ENCODE data around the gene H1-8. TPM values are rescaled to one million over a fixed set of nuclear protein-coding genes. Genes with fewer than 3 reads are reported as not detected.
"Not testable (repeated sequence)": the region's sequence is repeated elsewhere in the genome, so short reads cannot be mapped to it uniquely, and the experiment has no call there.

Gene H1-8
- polyA plus RNA-seq, 1 experiment, result not detected

- H3K27me3 ChIP-seq (ENCODE audit: control insufficient read depth, insufficient read depth, low read length), result no peaks in the 10 kb centered on the region
- DNase-seq (ENCODE audit: low read depth), result no peak
- POLR2A ChIA-PET, result no interaction called here
- CTCF ChIA-PET, result no interaction called here
- no peak overlapping the region for H3K4me3 ChIP-seq (ENCODE audit: low read depth, low read length)
- no peak for TF ChIP-seq CTCF (IDR thresholded peaks at IDR 0.05; ENCODE audit: insufficient read depth, low read depth, low read length)
- peaks cover 1% of the 10 kb centered on the region; the same call in 1 of the 2 replicates for H3K36me3 ChIP-seq (ENCODE audit: control insufficient read depth, insufficient read depth, low read length)
Measured at GRCh38 chr3:129514110-129514509, 28.9 kb upstream of the H1-8 start.

GRCh38 chr3:129514563-129514962, 28.4 kb upstream of the H1-8 start:
- no peak for DNase-seq (ENCODE audit: low read depth)
- no peak for TF ChIP-seq CTCF (IDR thresholded peaks at IDR 0.05; ENCODE audit: insufficient read depth, low read depth, low read length)
- ChIA-PET POLR2A (no interaction called here), CTCF (no interaction called here)
- peaks cover 1% of the 10 kb centered on the region; the same call in 1 of the 2 replicates for H3K36me3 ChIP-seq (ENCODE audit: control insufficient read depth, insufficient read depth, low read length)
- no peaks in the 10 kb centered on the region for H3K27me3 ChIP-seq (ENCODE audit: control insufficient read depth, insufficient read depth, low read length)
- no peak overlapping the region for H3K4me3 ChIP-seq (ENCODE audit: low read depth, low read length)

- POLR2A ChIA-PET, CTCF ChIA-PET: not testable (repeated sequence)
Measured at GRCh38 chr3:129515108-129515820, 27.7 kb upstream of the H1-8 start.

GRCh38 chr3:129515821-129516432, 27.0 kb upstream of the H1-8 start:
- H3K4me3 ChIP-seq (ENCODE audit: low read depth, low read length); CTCF ChIA-PET; POLR2A ChIA-PET; H3K36me3 ChIP-seq (ENCODE audit: control insufficient read depth, insufficient read depth, low read length); H3K27me3 ChIP-seq (ENCODE audit: control insufficient read depth, insufficient read depth, low read length); DNase-seq (ENCODE audit: low read depth): not testable (repeated sequence)

More at GRCh38 chr3:129515108-129515820, 27.7 kb upstream of the H1-8 start:
- not testable (repeated sequence) for H3K27me3 ChIP-seq (ENCODE audit: control insufficient read depth, insufficient read depth, low read length); H3K4me3 ChIP-seq (ENCODE audit: low read depth, low read length); DNase-seq (ENCODE audit: low read depth); H3K36me3 ChIP-seq (ENCODE audit: control insufficient read depth, insufficient read depth, low read length)

GRCh38 chr3:129517516-129517915, 25.5 kb upstream of the H1-8 start:
- ChIA-PET POLR2A (no interaction called here), CTCF (no interaction called here)
- TF ChIP-seq CTCF (IDR thresholded peaks at IDR 0.05; ENCODE audit: insufficient read depth, low read depth, low read length), result no peak
- H3K27me3 ChIP-seq (ENCODE audit: control insufficient read depth, insufficient read depth, low read length), result no peaks in the 10 kb centered on the region
- H3K4me3 ChIP-seq (ENCODE audit: low read depth, low read length), result no peak overlapping the region
- peaks cover 1% of the 10 kb centered on the region; the same call in 1 of the 2 replicates for H3K36me3 ChIP-seq (ENCODE audit: control insufficient read depth, insufficient read depth, low read length)
- no peak for DNase-seq (ENCODE audit: low read depth)

- no peak for DNase-seq (ENCODE audit: low read depth)
- Histone ChIP-seq H3K36me3 (ENCODE audit: control insufficient read depth, insufficient read depth, low read length) (peaks cover 1% of the 10 kb centered on the region; the same call in 1 of the 2 replicates), H3K27me3 (ENCODE audit: control insufficient read depth, insufficient read depth, low read length) (no peaks in the 10 kb centered on the region), H3K4me3 (ENCODE audit: low read depth, low read length) (no peak overlapping the region)
- ChIA-PET POLR2A (no interaction called here), CTCF (no interaction called here)
- TF ChIP-seq CTCF (IDR thresholded peaks at IDR 0.05; ENCODE audit: insufficient read depth, low read depth, low read length), result no peak
Measured at GRCh38 chr3:129518038-129518561, 24.9 kb upstream of the H1-8 start.
